Raji (cell line): ENCODE results near the gene CCNL2.

Source experiments
- POLR2A ChIP-seq: IDR thresholded peaks from 2 replicates; pipeline ENCODE4 v1.6.1; 2011; ENCODE audit warnings: low read depth, low read length, control low read depth; ENCODE audit not compliant: insufficient read depth

The CCNL2 gene

GRCh38 chr1:1357871-1358432 is 41.2 kb downstream of the CCNL2 start:
- TF ChIP-seq POLR2A: 0 out of 2 replicates have a peak, but pooled peaks have one; percentile 22

- TF ChIP-seq POLR2A: peak; percentile 8; the same call in 1 of the 2 replicates
These were observed 42.2 kb downstream of the CCNL2 start for GRCh38 chr1:1356796-1357401.

- no peak for TF ChIP-seq POLR2A
These were observed 42.9 kb downstream of the CCNL2 start for GRCh38 chr1:1356166-1356795.

GRCh38 chr1:1355416-1355815 is 43.7 kb downstream of the CCNL2 start:
- TF ChIP-seq POLR2A: no peak

- TF ChIP-seq POLR2A: peak; percentile 44; the same call in 1 of the 2 replicates
These were observed 44.6 kb downstream of the CCNL2 start for GRCh38 chr1:1354271-1355247.

- TF ChIP-seq POLR2A: peak; percentile 44; the same call in 1 of the 2 replicates
These were observed 45.6 kb downstream of the CCNL2 start for GRCh38 chr1:1353389-1354151.

- peak; percentile 62 for TF ChIP-seq POLR2A
These were observed 46.2 kb downstream of the CCNL2 start for GRCh38 chr1:1352786-1353388.

- 0 out of 2 replicates have a peak, but pooled peaks have one; percentile 42 for TF ChIP-seq POLR2A
These were observed 47.4 kb downstream of the CCNL2 start for GRCh38 chr1:1351511-1352427.

GRCh38 chr1:1349256-1350012 is 49.7 kb downstream of the CCNL2 start, which contains the start of gene DVL1:
TSS of gene DVL1 (minus strand) at chr1:1349418. CDS start at chr1:1349065, 353 bp downstream.
- peak; percentile 81 for TF ChIP-seq POLR2A

GRCh38 chr1:1348420-1349255 is 50.5 kb downstream of the CCNL2 start:
- peak; percentile 18; the same call in 1 of the 2 replicates for TF ChIP-seq POLR2A

GRCh38 chr1:1347663-1348419 is 51.3 kb downstream of the CCNL2 start:
- TF ChIP-seq POLR2A: no peak
